Activated CD4-positive, alpha-beta T cell treated with anti-CD3 and anti-CD28 coated beads for 4 hours (primary cell): Measurements from ENCODE around the gene ASGR2.
A peak's percentile ranks its signal among the peaks of the same experiment; 100 is the strongest.
"Not testable (repeated sequence)": the region's sequence is repeated elsewhere in the genome, so short reads cannot be mapped to it uniquely, and the experiment has no call there.

ENCODE experiments used
- DNase-seq, 2 donors: peaks; one replicate each; pipeline ENCODE4 v3.0.0-alpha.2; 2020

Gene ASGR2

GRCh38 chr17:7123844-7124243, 9.2 kb upstream of the ASGR2 start:
- DNase-seq = no peak

GRCh38 chr17:7122381-7122780, 7.8 kb upstream of the ASGR2 start:
- no peak for DNase-seq

- DNase-seq = not testable (repeated sequence)
Observed at GRCh38 chr17:7120635-7121034, 6.0 kb upstream of the ASGR2 start.

- no peak for DNase-seq
Observed at GRCh38 chr17:7120123-7120522, 5.5 kb upstream of the ASGR2 start.

GRCh38 chr17:7119314-7119713, 4.7 kb upstream of the ASGR2 start:
- no peak for DNase-seq

GRCh38 chr17:7114875-7115614, 423 bp upstream of the ASGR2 start:
- DNase-seq = no peak

- DNase-seq = no peak
Observed at GRCh38 chr17:7113273-7114071, 1.1 kb downstream of the ASGR2 start.

- DNase-seq = no peak
Observed at GRCh38 chr17:7112510-7113108, 2.0 kb downstream of the ASGR2 start.

- DNase-seq = no peak
Observed at GRCh38 chr17:7111784-7112509, 2.7 kb downstream of the ASGR2 start.

- DNase-seq = no peak
Observed at GRCh38 chr17:7110617-7111306, 3.9 kb downstream of the ASGR2 start.

GRCh38 chr17:7109461-7110322, 4.9 kb downstream of the ASGR2 start:
- peak in 1 of 2 donors; percentile 24 for DNase-seq

GRCh38 chr17:7108981-7109380, 5.6 kb downstream of the ASGR2 start:
- no peak for DNase-seq

GRCh38 chr17:7108560-7108925, 6.1 kb downstream of the ASGR2 start:
- DNase-seq = no peak

- DNase-seq = no peak
Observed at GRCh38 chr17:7107795-7108559, 6.6 kb downstream of the ASGR2 start.

GRCh38 chr17:7107012-7107754, 7.4 kb downstream of the ASGR2 start:
- DNase-seq = no peak

GRCh38 chr17:7102421-7102820, 12.2 kb downstream of the ASGR2 start:
- DNase-seq = no peak

- no peak for DNase-seq
Observed at GRCh38 chr17:7101531-7101930, 13.1 kb downstream of the ASGR2 start.

- not testable (repeated sequence) for DNase-seq
Observed at GRCh38 chr17:7100641-7101379, 13.8 kb downstream of the ASGR2 start.

- DNase-seq = no peak
Observed at GRCh38 chr17:7098802-7099459, 15.7 kb downstream of the ASGR2 start.
